ENCODE measurements around the gene ARID3A.
"Not testable (repeated sequence)": the region's sequence is repeated elsewhere in the genome, so short reads cannot be mapped to it uniquely, and the experiment has no call there.

ARID3A gene

GRCh38 chr19:1018393-1018792 is 92.6 kb downstream of the ARID3A start:
- TF ChIP-seq POLR2A (IDR thresholded peaks at IDR 0.05; ENCODE audit: low read length) (no peak), GATA1 (IDR thresholded peaks at IDR 0.05; ENCODE audit: low read depth, low read length) (no peak)
- peak; percentile 65 to 79 for DNase-seq

GRCh38 chr19:1018932-1019615 is 93.2 kb downstream of the ARID3A start:
- DNase-seq = no peak
- TF ChIP-seq GATA1 (IDR thresholded peaks at IDR 0.05; ENCODE audit: low read depth, low read length) = no peak
- TF ChIP-seq POLR2A (IDR thresholded peaks at IDR 0.05; ENCODE audit: low read length) = no peak

GRCh38 chr19:1019616-1019961 is 93.8 kb downstream of the ARID3A start:
- DNase-seq = no peak
- TF ChIP-seq POLR2A (IDR thresholded peaks at IDR 0.05; ENCODE audit: low read length) (no peak), GATA1 (IDR thresholded peaks at IDR 0.05; ENCODE audit: low read depth, low read length) (no peak)

- TF ChIP-seq POLR2A (IDR thresholded peaks at IDR 0.05; ENCODE audit: low read length) (no peak), GATA1 (IDR thresholded peaks at IDR 0.05; ENCODE audit: low read depth, low read length) (no peak)
- DNase-seq = peak; percentile 59 to 61
Measured at GRCh38 chr19:1019980-1020867, 94.4 kb downstream of the ARID3A start.

GRCh38 chr19:1020868-1021425 is 95.1 kb downstream of the ARID3A start, which contains the start of gene TMEM259:
TSS of gene TMEM259 (minus strand) at chr19:1021123. CDS start at chr19:1020996, 127 bp downstream.
- TF ChIP-seq POLR2A (IDR thresholded peaks at IDR 0.05; ENCODE audit: low read length) (no peak), GATA1 (IDR thresholded peaks at IDR 0.05; ENCODE audit: low read depth, low read length) (no peak)

GRCh38 chr19:1023883-1024188 is 98.0 kb downstream of the ARID3A start:
- DNase-seq = not testable (repeated sequence)

More at GRCh38 chr19:1020868-1021425, 95.1 kb downstream of the ARID3A start, which contains the start of gene TMEM259:
- DNase-seq = peak; percentile 98 to 99

- DNase-seq = not testable (repeated sequence)
Measured at GRCh38 chr19:1025080-1025479, 99.2 kb downstream of the ARID3A start.

Data from erythroblast (primary cell).